HG03097 (cell line): ENCODE data around the gene CDCA4.
"Not testable (repeated sequence)": the region's sequence is repeated elsewhere in the genome, so short reads cannot be mapped to it uniquely, and the experiment has no call there.

Experiments
- ATAC-seq: cut with Tn5 transposase; IDR thresholded peaks from one replicate; pipeline ENCODE4 v1.9.1; 2021; ENCODE audit not compliant: unreplicated experiment, low FRiP score

Gene CDCA4

GRCh38 chr14:105039458-105040205 is 18.7 kb upstream of the CDCA4 start:
- ATAC-seq = no peak

- not testable (repeated sequence) for ATAC-seq
Measured at GRCh38 chr14:105035616-105036015, 14.7 kb upstream of the CDCA4 start.

- ATAC-seq = no peak
Measured at GRCh38 chr14:105034315-105035039, 13.6 kb upstream of the CDCA4 start.

- ATAC-seq = not testable (repeated sequence)
Measured at GRCh38 chr14:105033412-105033900, 12.6 kb upstream of the CDCA4 start.

GRCh38 chr14:105032451-105032901 is 11.6 kb upstream of the CDCA4 start:
- not testable (repeated sequence) for ATAC-seq

GRCh38 chr14:105030836-105031396 is 10.0 kb upstream of the CDCA4 start:
- no peak for ATAC-seq

GRCh38 chr14:105030194-105030593 is 9.3 kb upstream of the CDCA4 start:
- no peak for ATAC-seq

- no peak for ATAC-seq
Measured at GRCh38 chr14:105029402-105029801, 8.5 kb upstream of the CDCA4 start.

GRCh38 chr14:105028251-105028927 is 7.5 kb upstream of the CDCA4 start:
- ATAC-seq = no peak

GRCh38 chr14:105027718-105028117 is 6.8 kb upstream of the CDCA4 start:
- not testable (repeated sequence) for ATAC-seq

- no peak for ATAC-seq
Measured at GRCh38 chr14:105026802-105027563, 6.1 kb upstream of the CDCA4 start.

- no peak for ATAC-seq
Measured at GRCh38 chr14:105026033-105026785, 5.3 kb upstream of the CDCA4 start.

GRCh38 chr14:105025429-105025828 is 4.5 kb upstream of the CDCA4 start:
- no peak for ATAC-seq

GRCh38 chr14:105023791-105024480 is 3.1 kb upstream of the CDCA4 start:
- no peak for ATAC-seq

GRCh38 chr14:105023144-105023543 is 2.3 kb upstream of the CDCA4 start:
- ATAC-seq = no peak

- no peak for ATAC-seq
Measured at GRCh38 chr14:105022276-105022670, 1.4 kb upstream of the CDCA4 start.

GRCh38 chr14:105021656-105022275 is 883 bp upstream of the CDCA4 start:
- no peak for ATAC-seq
